ENCODE measurements around the gene CYBC1.

DNA sequence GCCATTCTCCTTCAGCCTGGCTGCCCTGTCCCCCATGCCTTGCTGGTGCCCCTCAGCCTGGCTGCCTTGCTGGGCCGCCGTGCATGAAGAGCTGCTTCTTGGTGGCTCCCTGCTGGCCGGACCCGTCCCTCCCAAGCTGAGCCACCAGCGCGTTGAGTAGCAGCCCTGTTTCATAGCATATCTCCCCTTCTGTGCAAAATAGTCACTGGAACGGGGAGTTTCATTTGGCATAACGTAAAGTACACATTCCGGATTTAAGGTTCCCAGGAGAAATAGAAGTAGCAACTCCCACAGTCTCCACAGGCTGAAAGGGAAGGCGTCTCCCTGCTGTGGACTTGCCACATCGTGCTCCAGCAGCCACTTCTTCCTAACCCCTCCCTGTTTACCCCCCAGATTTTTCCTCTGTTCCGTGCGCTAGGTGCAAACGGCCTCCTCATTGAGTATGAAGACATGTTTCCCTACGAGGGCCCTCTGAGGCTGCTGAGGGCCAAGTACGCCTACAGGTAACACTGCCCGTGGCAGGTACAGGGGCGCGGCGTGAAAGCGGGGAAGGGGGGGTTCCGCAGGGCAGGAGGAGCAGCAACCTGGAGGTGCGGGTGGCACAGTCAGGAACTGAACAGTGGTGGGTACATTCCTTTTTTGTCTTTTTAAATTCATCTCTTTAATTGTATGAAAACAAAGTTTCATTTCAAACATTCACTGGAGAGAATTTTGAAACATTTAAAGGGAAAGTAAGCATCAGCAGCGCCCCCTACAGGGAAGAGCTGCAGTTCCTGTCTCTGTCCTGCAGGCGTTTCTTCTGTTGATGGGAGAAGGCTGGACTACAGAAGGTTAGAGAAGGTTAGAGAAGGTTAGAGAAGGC, 26.3 kb downstream of the CYBC1 start:
- TF ChIP-seq TAF1 (IDR thresholded peaks at IDR 0.05; ENCODE audit: borderline replicate concordance, insufficient read depth, low read length), result no peak
- no peak for TF ChIP-seq POLR2AphosphoS5 (IDR thresholded peaks at IDR 0.05; ENCODE audit: low read depth, low read length)
- TF ChIP-seq, protein P1, sequence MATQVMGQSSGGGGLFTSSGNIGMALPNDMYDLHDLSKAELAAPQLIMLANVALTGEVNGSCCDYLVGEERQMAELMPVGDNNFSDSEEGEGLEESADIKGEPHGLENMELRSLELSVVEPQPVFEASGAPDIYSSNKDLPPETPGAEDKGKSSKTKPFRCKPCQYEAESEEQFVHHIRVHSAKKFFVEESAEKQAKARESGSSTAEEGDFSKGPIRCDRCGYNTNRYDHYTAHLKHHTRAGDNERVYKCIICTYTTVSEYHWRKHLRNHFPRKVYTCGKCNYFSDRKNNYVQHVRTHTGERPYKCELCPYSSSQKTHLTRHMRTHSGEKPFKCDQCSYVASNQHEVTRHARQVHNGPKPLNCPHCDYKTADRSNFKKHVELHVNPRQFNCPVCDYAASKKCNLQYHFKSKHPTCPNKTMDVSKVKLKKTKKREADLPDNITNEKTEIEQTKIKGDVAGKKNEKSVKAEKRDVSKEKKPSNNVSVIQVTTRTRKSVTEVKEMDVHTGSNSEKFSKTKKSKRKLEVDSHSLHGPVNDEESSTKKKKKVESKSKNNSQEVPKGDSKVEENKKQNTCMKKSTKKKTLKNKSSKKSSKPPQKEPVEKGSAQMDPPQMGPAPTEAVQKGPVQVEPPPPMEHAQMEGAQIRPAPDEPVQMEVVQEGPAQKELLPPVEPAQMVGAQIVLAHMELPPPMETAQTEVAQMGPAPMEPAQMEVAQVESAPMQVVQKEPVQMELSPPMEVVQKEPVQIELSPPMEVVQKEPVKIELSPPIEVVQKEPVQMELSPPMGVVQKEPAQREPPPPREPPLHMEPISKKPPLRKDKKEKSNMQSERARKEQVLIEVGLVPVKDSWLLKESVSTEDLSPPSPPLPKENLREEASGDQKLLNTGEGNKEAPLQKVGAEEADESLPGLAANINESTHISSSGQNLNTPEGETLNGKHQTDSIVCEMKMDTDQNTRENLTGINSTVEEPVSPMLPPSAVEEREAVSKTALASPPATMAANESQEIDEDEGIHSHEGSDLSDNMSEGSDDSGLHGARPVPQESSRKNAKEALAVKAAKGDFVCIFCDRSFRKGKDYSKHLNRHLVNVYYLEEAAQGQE (IDR thresholded peaks at IDR 0.05; ENCODE audit: insufficient read depth in 1 of 2, low read depth in 2 of 2, low read length in 2 of 2), result 0 out of 4 replicates have a peak, but pooled peaks of 1 of the 2 experiments have one; percentile 17
- TF ChIP-seq SIN3A (IDR thresholded peaks at IDR 0.05; ENCODE audit: borderline replicate concordance, insufficient read depth, low read length), result no peak
- TF ChIP-seq FOXP2 (optimal IDR thresholded peaks at IDR 0.05; ENCODE audit: borderline replicate concordance, extremely low read depth, extremely low read length, insufficient read depth), result no peak

All from PFSK-1 (cell line).